Heart right ventricle (tissue), 16 donors: ENCODE data around the gene PCDH15. TPM values are rescaled to one million over a fixed set of nuclear protein-coding genes. Genes with fewer than 3 reads are reported as not detected.

Source experiments
- ATAC-seq, 8 donors: fragments of 200-7000 bp; cut with Tn5 transposase; one replicate each; pipeline ENCODE4 v1.9.1; 2020; ENCODE audit warnings: mild to moderate bottlenecking in 8 of 8, moderate library complexity in 8 of 8, moderate number of reproducible peaks in 1 of 8
- DNase-seq, 2 donors: peaks; one replicate each; pipeline ENCODE4 v3.0.0-alpha.2; 2020
- H3K27ac ChIP-seq, 10 donors: fragments of 200-600 bp; sonication (generic) in 2 of 10; one replicate each; pipeline versions ENCODE4 v1.5.0 to v1.8.0; 2020 to 2022; ENCODE audit warnings: mild to moderate bottlenecking in 3 of 10
- H3K27me3 ChIP-seq, 7 donors: fragments of 200-600 bp; one replicate each; pipeline ENCODE4 v1.8.0; 2021 to 2022; ENCODE audit warnings: mild to moderate bottlenecking in 2 of 7
- H3K36me3 ChIP-seq, 9 donors: fragments of 200-600 bp; sonication (generic) in 1 of 9; one replicate each; pipeline versions ENCODE4 v1.5.0 to v1.8.0; 2020 to 2022; ENCODE audit warnings: mild to moderate bottlenecking in 2 of 9
- H3K4me1 ChIP-seq, 9 donors: fragments of 200-600 bp; sonication (generic) in 1 of 9; one replicate each; pipeline versions ENCODE4 v1.5.0 to v1.8.0; 2020 to 2022; ENCODE audit warnings: mild to moderate bottlenecking in 4 of 9
- H3K4me3 ChIP-seq, 10 donors: fragments of 200-600 bp; sonication (generic) in 2 of 10; one replicate each; pipeline versions ENCODE4 v1.5.0 to v1.8.0; 2020 to 2022; ENCODE audit warnings: mild to moderate bottlenecking in 7 of 10, moderate library complexity in 2 of 10
- H3K9me3 ChIP-seq, 11 donors: fragments of 200-600 bp in 10 of 11; sonication (generic) in 2 of 11; one replicate each; pipeline versions ENCODE4 v1.5.0 to v1.8.0; 2013 to 2022; ENCODE audit warnings: mild to moderate bottlenecking in 2 of 11, control low read depth in 1 of 11, moderate library complexity in 1 of 11
- WGBS, 2 donors: extraction: QIAGEN DNeasy Blood & Tissue Kit; methylation state at CpG; one replicate each; pipeline ENCODE4 v1.1.7; 2013; ENCODE audit warnings: inconsistent platforms in 1 of 2; 5-methylcytosine and 5-hydroxymethylcytosine counted together
- intact Hi-C, 10 donors: fragments of 100-400 bp; cut with DNase I; formaldehyde crosslinking; loops; one replicate each; pipeline versions ENCODE4 v1.11.1 to v1.14.2; 2022
- polyA plus RNA-seq, 2 donors: library from polyadenylated mRNA; stranded (reverse); fragments of 200-250 nt; gene quantifications; one replicate each; pipeline ENCODE4 v1.2.3, GENCODE V29; 2013
- total RNA-seq, 10 donors: library from RNA; stranded (reverse); fragmentation: NEBNext Ultra II Directional in 3 of 10; extraction: Animal tissue kit (Norgen Biotek cat#: 25700) in 3 of 10; gene quantifications; one replicate each; pipeline versions ENCODE4 v1.2.1 to v1.2.4, GENCODE V29; 2021 to 2023
- TF ChIP-seq, protein P1 (sequence below), 9 donors: fragments of 200-600 bp; sonication (generic) in 2 of 9; IDR thresholded peaks; one replicate each; pipeline versions ENCODE4 v1.5.0 to v1.8.0; 2021 to 2022; ENCODE audit warnings: antibody characterized with exemption in 9 of 9, mild to moderate bottlenecking in 5 of 9, moderate library complexity in 1 of 9
- donor health status: Arrhythmogenic right ventricular cardiomyopathy.
- donor health status: ischemic (EF 13 %, LVEDD 7.1; RV severe dilation, severe dysfunction).
- donor health status: healthy with polysubstance abuse.
- donor health status: DM: no; HTN: yes; CAD: no.
- donor health status: DM: no; HTN: no; CAD: no.
- donor health status: ischemic (EF 25% LVEDD 6.9; RV normal size, moderate dysfunction).
- donor health status: ischemic (EF 25% LVEDD 5.7; RV mildly dilated, moderate dysfunction).
- donor health status: healthy.
- donor health status: DM: yes; HTN: yes; CAD: no.
- donor health status: Ischemic cardiomyopathy.
- donor health status: ischemic (EF 35%, LVEDD 5.7; RV mildly dilated, moderate dysfunction).
- donor health status: nonischemic (EF 11% LVEDD 7.7; RV severe dilation, severe dysfunction).
- donor health status: DM: yes; HTN: yes; CAD: no.
- donor health status: PGD.
- donor health status: ischemic (EF 29% LVEDD 5.4; RV normal size, mild dysfunction).
- donor health status: nonischemic (EF 23%, LVEDD 6.1; RV moderate dilation, normal function).

The PCDH15 gene
- total and polyA plus RNA-seq, 12 donors: 0.05 to 1.00 (median 0.34) TPM

DNA sequence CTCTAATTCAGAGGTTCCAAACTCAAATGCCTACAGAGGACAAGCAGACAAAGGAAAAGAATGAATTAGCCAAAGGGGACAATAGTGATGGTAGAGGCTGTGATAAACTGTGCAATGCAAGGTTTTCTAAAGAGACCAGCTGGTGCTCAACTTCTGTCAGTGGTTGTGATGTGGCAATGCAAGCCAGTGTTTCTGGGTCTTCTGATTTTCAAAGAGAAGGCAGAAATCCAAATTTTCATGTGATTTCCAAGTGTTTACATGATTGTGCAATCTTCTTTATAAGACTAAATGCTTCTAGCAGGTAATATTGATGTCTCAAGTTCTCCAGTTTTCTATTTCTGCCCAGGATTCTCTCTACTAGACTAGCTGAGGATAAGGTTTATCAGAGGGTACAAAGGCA, 135.9 kb downstream of the PCDH15 start:
- no peak for DNase-seq
- H3K9me3 ChIP-seq: no peaks in the 10 kb centered on the region
- no peaks in the 10 kb centered on the region for H3K4me1 ChIP-seq
- TF ChIP-seq, protein P1, sequence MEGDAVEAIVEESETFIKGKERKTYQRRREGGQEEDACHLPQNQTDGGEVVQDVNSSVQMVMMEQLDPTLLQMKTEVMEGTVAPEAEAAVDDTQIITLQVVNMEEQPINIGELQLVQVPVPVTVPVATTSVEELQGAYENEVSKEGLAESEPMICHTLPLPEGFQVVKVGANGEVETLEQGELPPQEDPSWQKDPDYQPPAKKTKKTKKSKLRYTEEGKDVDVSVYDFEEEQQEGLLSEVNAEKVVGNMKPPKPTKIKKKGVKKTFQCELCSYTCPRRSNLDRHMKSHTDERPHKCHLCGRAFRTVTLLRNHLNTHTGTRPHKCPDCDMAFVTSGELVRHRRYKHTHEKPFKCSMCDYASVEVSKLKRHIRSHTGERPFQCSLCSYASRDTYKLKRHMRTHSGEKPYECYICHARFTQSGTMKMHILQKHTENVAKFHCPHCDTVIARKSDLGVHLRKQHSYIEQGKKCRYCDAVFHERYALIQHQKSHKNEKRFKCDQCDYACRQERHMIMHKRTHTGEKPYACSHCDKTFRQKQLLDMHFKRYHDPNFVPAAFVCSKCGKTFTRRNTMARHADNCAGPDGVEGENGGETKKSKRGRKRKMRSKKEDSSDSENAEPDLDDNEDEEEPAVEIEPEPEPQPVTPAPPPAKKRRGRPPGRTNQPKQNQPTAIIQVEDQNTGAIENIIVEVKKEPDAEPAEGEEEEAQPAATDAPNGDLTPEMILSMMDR (IDR thresholded peaks at IDR 0.05): no peak
- no peaks in the 10 kb centered on the region for H3K27me3 ChIP-seq
- H3K36me3 ChIP-seq: no peaks in the 10 kb centered on the region
- no peak overlapping the region for H3K4me3 ChIP-seq
- H3K27ac ChIP-seq: no peak overlapping the region
- no peak for ATAC-seq
- intact Hi-C loops: no loop called here

DNA sequence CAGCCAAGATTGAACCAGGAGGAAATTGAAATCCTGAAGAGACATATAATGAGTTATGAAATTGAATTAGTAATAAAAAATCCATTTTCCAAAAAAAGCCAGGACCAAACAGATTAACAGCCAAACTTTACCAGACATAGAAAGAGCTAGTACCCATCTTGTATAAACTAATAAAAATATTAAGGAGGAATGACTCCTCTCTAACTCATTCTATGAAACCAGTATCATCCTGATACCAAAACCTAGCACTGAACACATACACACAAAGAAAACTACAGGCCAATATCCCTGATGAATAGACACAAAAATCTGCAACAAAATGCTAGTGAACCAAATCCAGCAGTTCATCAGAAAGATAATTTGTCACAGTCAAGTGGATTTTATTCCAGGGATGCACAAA, 140.6 kb downstream of the PCDH15 start:
- Histone ChIP-seq H3K36me3 (no peaks in the 10 kb centered on the region), H3K4me3 (no peak overlapping the region), H3K27ac (no peak overlapping the region), H3K4me1 (no peaks in the 10 kb centered on the region), H3K9me3 (peaks cover 0 to 13% (median 0%) of the 10 kb centered on the region in 11 donors), H3K27me3 (no peaks in the 10 kb centered on the region)
- TF ChIP-seq, protein P1 (IDR thresholded peaks at IDR 0.05): no peak
- no peak for DNase-seq
- intact Hi-C loops: no loop called here
- no peak for ATAC-seq

DNA sequence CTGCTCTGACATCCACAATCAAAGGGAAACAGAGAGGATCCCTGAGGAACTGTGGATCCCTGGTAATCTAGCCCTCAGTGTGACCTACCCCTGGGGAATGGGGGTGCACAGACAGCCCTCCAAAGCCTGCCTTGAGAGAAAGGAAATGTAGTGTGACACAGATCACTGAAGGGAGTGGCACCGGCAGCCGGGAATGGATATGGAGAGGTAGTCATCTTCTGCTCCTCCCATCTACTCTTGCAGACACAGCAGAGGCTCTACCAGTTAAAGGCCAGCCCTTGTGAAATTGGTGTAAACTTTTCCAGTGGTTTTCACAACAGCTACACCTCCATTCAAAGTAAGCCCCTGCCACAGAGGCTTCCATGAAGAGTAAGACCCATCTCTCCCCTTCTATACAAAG, 144.4 kb downstream of the PCDH15 start:
- TF ChIP-seq, protein P1 (IDR thresholded peaks at IDR 0.05): no peak
- ATAC-seq (no peak), DNase-seq (no peak)
- no peaks in the 10 kb centered on the region for H3K27me3 ChIP-seq
- H3K4me1 ChIP-seq: no peaks in the 10 kb centered on the region
- peaks cover 0 to 14% (median 0%) of the 10 kb centered on the region in 11 donors for H3K9me3 ChIP-seq
- intact Hi-C loops: no loop called here
- no peak overlapping the region for H3K27ac ChIP-seq
- H3K36me3 ChIP-seq: no peaks in the 10 kb centered on the region
- H3K4me3 ChIP-seq: no peak overlapping the region
- WGBS, 2 donors: 91 to 94% methylated on average over 2 of the region's 2 CpGs

DNA sequence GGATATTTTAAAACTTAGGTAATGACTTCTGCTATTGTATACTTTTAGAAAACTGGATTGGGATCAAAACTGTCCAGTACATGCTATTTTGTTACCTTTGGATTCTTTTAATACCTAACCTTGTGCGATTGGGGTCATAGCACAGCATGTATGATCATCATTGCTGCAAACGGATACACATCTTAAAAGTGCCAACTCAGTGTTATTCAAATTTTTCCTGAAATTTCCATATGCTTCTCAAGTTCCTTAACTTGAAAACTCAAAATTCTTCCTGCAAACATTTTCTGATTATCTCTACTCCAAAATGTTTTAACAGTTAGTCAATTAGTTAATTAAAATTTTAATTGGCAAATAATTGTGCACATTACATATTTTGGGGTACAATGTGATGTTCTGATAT, 147.5 kb downstream of the PCDH15 start:
- TF ChIP-seq, protein P1 (IDR thresholded peaks at IDR 0.05): no peak
- no peaks in the 10 kb centered on the region for H3K27me3 ChIP-seq
- H3K4me3 ChIP-seq: no peak overlapping the region
- DNase-seq (no peak), ATAC-seq (no peak)
- no peak overlapping the region for H3K27ac ChIP-seq
- 69 to 87% methylated on average over 2 of the region's 2 CpGs for WGBS, 2 donors
- H3K9me3 ChIP-seq: peaks cover 0 to 13% (median 0%) of the 10 kb centered on the region in 11 donors
- H3K36me3 ChIP-seq: no peaks in the 10 kb centered on the region
- no peaks in the 10 kb centered on the region for H3K4me1 ChIP-seq
- intact Hi-C loops: no loop called here

DNA sequence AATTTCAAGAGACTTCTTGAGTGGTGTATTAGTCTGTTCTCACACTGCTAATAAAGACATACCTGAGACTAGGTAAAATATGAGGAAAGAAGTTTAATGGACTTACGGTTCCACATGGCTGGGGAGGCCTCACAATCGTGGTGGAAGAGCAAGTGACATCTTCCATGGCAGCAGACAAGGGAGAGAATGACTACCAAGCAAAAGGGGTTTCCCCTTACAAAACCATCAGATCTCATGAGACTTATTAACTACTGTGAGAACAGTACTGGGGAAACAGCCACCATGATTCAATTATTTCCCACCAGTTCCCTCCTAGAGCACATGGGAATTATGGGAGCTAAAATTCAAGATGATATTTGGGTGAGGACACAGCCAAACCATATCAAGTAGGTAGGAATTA, 150.5 kb downstream of the PCDH15 start:
- TF ChIP-seq, protein P1 (IDR thresholded peaks at IDR 0.05): no peak
- no peak overlapping the region for H3K4me3 ChIP-seq
- ATAC-seq: no peak
- intact Hi-C loops: no loop called here
- WGBS, 2 donors: 72 to 79% methylated on average over 2 of the region's 2 CpGs
- peaks cover 0 to 4% (median 0%) of the 10 kb centered on the region in 11 donors for H3K9me3 ChIP-seq
- H3K36me3 ChIP-seq: no peaks in the 10 kb centered on the region
- DNase-seq: no peak
- no peaks in the 10 kb centered on the region for H3K27me3 ChIP-seq
- no peak overlapping the region for H3K27ac ChIP-seq
- no peaks in the 10 kb centered on the region for H3K4me1 ChIP-seq
